Cardiac muscle cell (in vitro differentiated cells and primary cell): Measurements from ENCODE around the gene VAV1. TPM values are rescaled to one million over a fixed set of nuclear protein-coding genes. Genes with fewer than 3 reads are reported as not detected.

Source experiments
- DNase-seq, 2 donors: peaks; one replicate each; pipeline versions ENCODE4 v3.0.0 to v3.0.0-alpha.2; 2010 to 2017; ENCODE audit warnings: low read depth in 1 of 2, low spot score in 1 of 2
- H3K27ac ChIP-seq: fragments of 200-600 bp; sonication (generic); 2 replicates; pipeline ENCODE4 v1.5.1; 2016
- H3K27me3 ChIP-seq: fragments of 200-600 bp; sonication (generic); 2 replicates; pipeline ENCODE4 v1.6.0; 2016; ENCODE audit warnings: control low read depth
- H3K36me3 ChIP-seq: fragments of 200-600 bp; sonication (generic); 2 replicates; pipeline ENCODE4 v1.5.1; 2016; ENCODE audit warnings: control low read depth
- H3K4me1 ChIP-seq: fragments of 200-600 bp; sonication (generic); 2 replicates; pipeline ENCODE4 v1.8.1; 2017; ENCODE audit warnings: low read depth, mild to moderate bottlenecking, mixed run types
- H3K4me3 ChIP-seq: fragments of 200-600 bp; sonication (generic); 2 replicates; pipeline ENCODE4 v1.5.1; 2016; ENCODE audit warnings: mild to moderate bottlenecking
- H3K9me3 ChIP-seq: fragments of 200-600 bp; sonication (generic); 2 replicates; pipeline ENCODE4 v1.5.1; 2017; ENCODE audit warnings: low read depth, mild to moderate bottlenecking, control low read depth
- CTCF ChIP-seq: IDR thresholded peaks from 2 replicates; pipeline ENCODE4 v1.5.1; 2012; ENCODE audit warnings: low read depth, mild to moderate bottlenecking, low read length
- polyA plus RNA-seq: library from polyadenylated mRNA; unstranded; fragments of >200 nt; fragmentation: Nextera tagmentation; extraction: Ambion mirVana; gene quantifications from 2 replicates; pipeline ENCODE4 v1.2.1, GENCODE V29; 2016
- total RNA-seq: library from RNA; depleted of rRNA; stranded (reverse); fragments of >200 nt; gene quantifications from 2 replicates; pipeline ENCODE4 v1.2.3, GENCODE V29; 2016

VAV1 gene
- total and polyA plus RNA-seq, 2 experiments from 2014 or later: not detected

DNA sequence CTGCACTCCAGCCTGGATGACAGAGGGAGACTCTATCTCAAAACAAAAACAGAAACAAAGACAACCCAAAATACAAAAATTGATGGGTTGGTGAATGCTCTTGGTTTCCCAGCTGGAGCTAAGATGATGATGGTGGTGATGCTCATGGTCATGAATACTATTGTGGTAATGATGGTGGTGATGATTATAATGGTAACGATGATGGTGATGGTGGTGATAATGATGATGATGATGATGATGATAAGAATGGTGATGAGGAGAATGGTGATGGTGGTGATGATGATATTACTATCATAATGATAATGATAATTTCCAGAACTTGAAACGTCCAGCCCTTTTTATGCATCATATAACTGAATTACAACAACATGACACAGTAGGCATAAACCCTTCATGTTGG lies 40.1 kb downstream of the VAV1 start:
- Histone ChIP-seq H3K4me1 (no peaks in the 10 kb centered on the region), H3K36me3 (no peaks in the 10 kb centered on the region), H3K4me3 (no peak overlapping the region), H3K27ac (no peak overlapping the region), H3K9me3 (no peaks in the 10 kb centered on the region), H3K27me3 (no peaks in the 10 kb centered on the region)
- no peak for TF ChIP-seq CTCF
- DNase-seq: no peak

DNA sequence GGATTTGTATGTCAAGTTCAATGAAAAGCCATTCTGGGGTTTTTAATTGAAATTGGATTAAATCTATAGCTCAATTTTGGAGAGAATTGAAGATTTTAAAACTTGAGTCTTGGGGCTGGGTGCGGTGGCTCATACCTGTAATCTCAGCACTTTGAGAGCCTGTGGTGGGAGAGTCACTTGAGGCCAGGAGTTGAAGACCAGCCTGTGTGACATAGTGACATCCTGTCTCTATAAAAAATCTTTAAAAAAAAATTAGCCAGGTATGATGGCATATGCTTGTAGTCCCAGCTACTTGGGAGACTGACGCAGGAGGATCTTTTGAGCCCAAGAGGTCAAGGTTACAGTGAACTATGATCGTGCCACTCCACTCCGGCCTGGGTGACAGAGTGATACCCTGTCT lies 41.2 kb downstream of the VAV1 start:
- no peak for TF ChIP-seq CTCF
- Histone ChIP-seq H3K9me3 (no peaks in the 10 kb centered on the region), H3K36me3 (no peaks in the 10 kb centered on the region), H3K27ac (no peak overlapping the region), H3K4me1 (no peaks in the 10 kb centered on the region), H3K4me3 (no peak overlapping the region), H3K27me3 (no peaks in the 10 kb centered on the region)
- DNase-seq: no peak

DNA sequence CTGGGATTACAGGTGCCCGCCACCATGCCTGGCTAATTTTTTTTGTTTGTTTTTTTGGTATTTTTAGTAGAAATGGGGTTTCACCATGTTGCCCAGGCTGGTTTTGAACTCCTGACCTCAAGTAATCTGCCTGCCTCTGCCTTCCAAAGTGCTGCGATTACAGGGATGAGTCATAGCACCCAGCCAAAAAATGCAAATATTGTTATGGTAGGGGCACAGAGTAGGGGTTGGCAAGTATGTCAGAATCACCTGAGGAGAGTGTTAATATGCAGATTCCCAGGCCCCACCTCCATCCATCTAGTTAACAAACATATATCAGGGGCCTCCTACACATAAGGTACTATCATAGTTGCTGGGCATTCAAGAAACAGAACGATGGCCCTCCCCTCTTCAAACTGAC lies 44.7 kb downstream of the VAV1 start:
- DNase-seq: no peak
- H3K4me1 ChIP-seq: no peaks in the 10 kb centered on the region
- H3K4me3 ChIP-seq: no peak overlapping the region
- H3K9me3 ChIP-seq: no peaks in the 10 kb centered on the region
- H3K36me3 ChIP-seq: no peaks in the 10 kb centered on the region
- H3K27me3 ChIP-seq: no peaks in the 10 kb centered on the region
- H3K27ac ChIP-seq: no peak overlapping the region
- no peak for TF ChIP-seq CTCF

- DNase-seq: no peak
- TF ChIP-seq CTCF: no peak
- Histone ChIP-seq H3K27me3 (no peaks in the 10 kb centered on the region), H3K4me1 (no peaks in the 10 kb centered on the region), H3K27ac (no peak overlapping the region), H3K4me3 (no peak overlapping the region), H3K36me3 (no peaks in the 10 kb centered on the region), H3K9me3 (no peaks in the 10 kb centered on the region)
Observed at GRCh38 chr19:6818246-6818645, 45.7 kb downstream of the VAV1 start.

DNA sequence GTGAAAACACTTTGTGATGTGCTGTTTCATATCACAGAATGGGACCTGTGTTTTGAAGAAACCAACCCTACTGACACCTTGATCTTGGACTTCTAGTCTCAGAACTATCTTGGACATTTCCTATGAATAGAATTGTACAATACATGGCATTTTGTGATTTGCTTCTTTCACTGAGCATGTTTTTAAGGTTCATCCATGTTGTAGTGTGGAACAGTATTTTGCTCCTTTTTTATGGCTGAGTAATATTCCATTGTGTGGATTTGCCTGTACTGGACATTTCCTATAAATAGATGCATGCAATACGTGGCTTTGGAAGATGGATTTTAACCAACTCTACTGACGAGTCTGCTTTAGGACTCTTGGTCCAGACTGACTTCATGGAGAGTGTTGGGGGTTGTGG lies 46.8 kb downstream of the VAV1 start:
- no peaks in the 10 kb centered on the region for H3K27me3 ChIP-seq
- no peak overlapping the region for H3K4me3 ChIP-seq
- no peaks in the 10 kb centered on the region for H3K4me1 ChIP-seq
- no peak for TF ChIP-seq CTCF
- no peaks in the 10 kb centered on the region for H3K36me3 ChIP-seq
- no peak for DNase-seq
- H3K9me3 ChIP-seq: no peaks in the 10 kb centered on the region
- no peak overlapping the region for H3K27ac ChIP-seq

GRCh38 chr19:6820237-6820636 lies 47.7 kb downstream of the VAV1 start:
- no peak overlapping the region for H3K27ac ChIP-seq
- no peak for DNase-seq
- H3K36me3 ChIP-seq: no peaks in the 10 kb centered on the region
- no peak for TF ChIP-seq CTCF
- no peaks in the 10 kb centered on the region for H3K9me3 ChIP-seq
- H3K4me1 ChIP-seq: no peaks in the 10 kb centered on the region
- no peaks in the 10 kb centered on the region for H3K27me3 ChIP-seq
- H3K4me3 ChIP-seq: no peak overlapping the region
